ELF-1 (cell line): ENCODE data around the gene FMO4.
"Not testable (repeated sequence)": the region's sequence is repeated elsewhere in the genome, so short reads cannot be mapped to it uniquely, and the experiment has no call there.

ENCODE experiments used
- DNase-seq: peaks from one replicate; pipeline ENCODE4 v3.0.0-alpha.2; 2016; ENCODE audit warnings: low read depth, low spot score

Gene FMO4

GRCh38 chr1:171389171-171389570 is 75.2 kb downstream of the FMO4 start:
- no peak for DNase-seq

DNA sequence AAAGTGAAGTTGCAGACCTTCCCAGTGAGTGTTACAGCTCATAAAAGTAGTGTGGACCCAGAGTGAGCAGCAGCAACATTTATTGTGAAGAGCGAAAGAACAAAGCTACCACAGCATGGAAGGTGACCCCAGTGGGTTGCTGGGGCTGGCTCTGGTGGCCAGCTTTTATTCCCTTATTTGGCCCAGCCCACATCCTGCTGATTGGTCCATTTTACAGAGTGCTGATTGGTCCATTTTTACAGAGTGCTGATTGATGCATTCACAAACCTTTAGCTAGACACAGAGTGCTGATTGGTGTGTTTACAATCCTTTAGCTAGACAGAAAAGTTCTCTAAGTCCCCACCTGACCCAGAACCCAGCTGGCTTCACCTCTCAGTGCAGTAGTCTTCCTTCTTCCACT is 76.8 kb downstream of the FMO4 start:
- not testable (repeated sequence) for DNase-seq
